ENCODE measurements around the gene NFASC.

Gene NFASC

DNA sequence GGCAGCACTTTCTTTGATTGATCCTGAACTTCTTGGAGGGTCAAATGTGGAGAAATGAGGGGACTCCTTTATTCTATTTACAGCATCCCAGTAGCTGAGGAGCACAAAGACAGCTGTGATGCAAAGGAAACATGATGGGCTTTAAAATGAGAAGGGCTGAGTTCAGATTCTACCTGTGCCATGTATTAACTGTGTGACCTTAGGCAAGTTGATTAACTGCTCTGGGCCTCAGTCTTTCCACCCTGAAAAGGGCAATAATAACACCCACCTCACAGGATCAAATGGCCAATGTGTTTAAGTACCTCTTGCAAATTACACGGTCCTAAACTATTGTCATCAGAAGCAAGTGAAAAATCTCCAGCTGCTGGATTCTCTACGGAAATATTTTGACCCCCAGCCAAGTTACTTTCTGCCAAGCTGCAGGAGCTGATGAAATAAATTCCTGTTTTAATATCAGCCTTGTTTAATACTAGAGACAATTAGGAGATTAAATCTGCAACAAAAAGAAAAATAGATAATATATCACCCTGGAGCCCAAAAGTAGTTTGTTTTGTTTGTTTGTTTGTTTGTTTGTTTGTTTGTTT is 197.9 kb downstream of the NFASC start:
- DNase-seq = no peak

DNA sequence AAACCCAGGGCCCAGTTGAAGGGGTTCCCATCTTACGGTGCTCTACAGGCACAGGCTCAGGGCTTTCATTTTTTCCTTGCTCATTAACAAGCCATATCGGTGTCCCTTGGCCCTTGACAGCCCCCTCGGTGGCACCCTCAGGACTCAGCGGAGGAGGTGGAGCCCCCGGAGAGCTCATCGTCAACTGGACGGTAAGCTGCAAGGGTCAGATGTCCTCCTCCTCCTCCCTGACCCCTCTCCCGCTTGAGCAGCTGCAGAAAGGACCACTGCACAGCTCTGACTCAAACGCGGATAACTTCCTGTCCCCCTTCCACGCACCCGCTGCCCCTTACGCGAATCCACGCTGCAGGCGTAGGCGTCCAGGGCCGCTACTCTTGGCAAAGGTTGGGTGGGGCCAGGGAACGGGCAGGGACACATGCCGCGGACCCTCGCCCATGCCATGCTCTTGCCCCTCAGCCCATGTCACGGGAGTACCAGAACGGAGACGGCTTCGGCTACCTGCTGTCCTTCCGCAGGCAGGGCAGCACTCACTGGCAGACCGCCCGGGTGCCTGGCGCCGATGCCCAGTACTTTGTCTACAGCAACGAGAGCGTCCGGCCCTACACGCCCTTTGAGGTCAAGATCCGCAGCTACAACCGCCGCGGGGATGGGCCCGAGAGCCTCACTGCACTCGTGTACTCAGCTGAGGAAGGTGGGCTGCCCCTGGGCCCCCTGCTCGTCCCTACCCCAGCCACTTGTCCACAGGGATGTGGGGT is 198.9 kb downstream of the NFASC start:
- DNase-seq = no peak

DNA sequence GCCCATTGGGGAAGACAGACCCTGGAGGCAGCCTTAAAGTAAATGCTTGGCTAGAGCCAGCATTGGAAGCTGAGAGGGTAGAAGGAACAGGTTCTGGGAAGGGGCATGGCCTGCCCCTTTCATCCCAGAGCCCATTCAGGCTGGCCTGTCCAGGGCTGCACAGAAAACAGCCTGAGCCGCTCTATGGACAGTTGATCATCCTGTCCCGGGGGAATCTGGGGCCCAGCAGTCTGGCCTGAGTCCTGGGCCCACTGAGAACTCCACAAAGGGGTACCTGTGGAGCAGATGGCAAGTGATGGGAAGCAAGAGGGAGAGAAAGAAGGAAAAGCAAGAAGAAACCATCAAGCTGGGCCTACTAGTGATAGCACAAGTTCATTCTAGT is 200.4 kb downstream of the NFASC start:
- DNase-seq = no peak

DNA sequence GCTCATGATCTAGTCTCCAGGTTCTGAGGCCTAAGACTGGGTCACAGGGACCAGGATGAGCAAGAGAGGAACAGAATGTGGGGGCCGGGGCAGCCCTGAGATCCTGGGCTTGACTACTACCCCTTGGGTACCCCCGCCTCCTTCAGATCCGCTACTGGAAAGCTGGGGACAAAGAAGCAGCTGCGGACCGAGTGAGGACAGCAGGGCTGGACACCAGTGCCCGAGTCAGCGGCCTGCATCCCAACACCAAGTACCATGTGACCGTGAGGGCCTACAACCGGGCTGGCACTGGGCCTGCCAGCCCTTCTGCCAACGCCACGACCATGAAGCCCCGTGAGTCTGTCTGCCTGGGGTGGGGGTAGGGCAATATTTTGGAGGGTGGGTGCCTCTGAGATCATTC is 201.1 kb downstream of the NFASC start:
- no peak for DNase-seq

DNA sequence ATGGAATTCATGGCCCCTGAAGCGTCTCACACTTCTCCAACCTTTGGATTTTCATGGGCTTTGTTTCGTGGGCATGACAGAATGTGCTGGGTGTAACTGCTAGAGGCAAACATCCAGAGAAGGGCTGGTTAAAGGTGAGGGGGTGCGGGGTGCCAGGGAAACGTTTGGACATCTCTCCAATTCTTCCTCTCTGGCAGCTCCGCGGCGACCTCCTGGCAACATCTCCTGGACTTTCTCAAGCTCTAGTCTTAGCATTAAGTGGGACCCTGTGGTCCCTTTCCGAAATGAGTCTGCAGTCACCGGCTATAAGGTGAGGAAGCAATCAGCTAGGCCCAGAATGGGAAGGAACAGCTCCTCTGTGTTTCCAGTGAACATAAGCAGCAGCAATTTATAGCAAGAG is 201.6 kb downstream of the NFASC start:
- no peak for DNase-seq
